ENCODE data around the gene C1QTNF8. TPM values are rescaled to one million over a fixed set of nuclear protein-coding genes. Genes with fewer than 3 reads are reported as not detected.

C1QTNF8 gene
- total RNA-seq, 1 donor from 2014 or later = not detected

GRCh38 chr16:1126044-1126443 lies 30.0 kb upstream of the C1QTNF8 start:
- peaks cover 44% of the 10 kb centered on the region for H3K27me3 ChIP-seq (ENCODE audit: low read depth)
- H3K4me1 ChIP-seq = no peaks in the 10 kb centered on the region
- no peak overlapping the region for H3K27ac ChIP-seq
- H3K4me3 ChIP-seq = no peak overlapping the region
- TF ChIP-seq, protein P1, sequence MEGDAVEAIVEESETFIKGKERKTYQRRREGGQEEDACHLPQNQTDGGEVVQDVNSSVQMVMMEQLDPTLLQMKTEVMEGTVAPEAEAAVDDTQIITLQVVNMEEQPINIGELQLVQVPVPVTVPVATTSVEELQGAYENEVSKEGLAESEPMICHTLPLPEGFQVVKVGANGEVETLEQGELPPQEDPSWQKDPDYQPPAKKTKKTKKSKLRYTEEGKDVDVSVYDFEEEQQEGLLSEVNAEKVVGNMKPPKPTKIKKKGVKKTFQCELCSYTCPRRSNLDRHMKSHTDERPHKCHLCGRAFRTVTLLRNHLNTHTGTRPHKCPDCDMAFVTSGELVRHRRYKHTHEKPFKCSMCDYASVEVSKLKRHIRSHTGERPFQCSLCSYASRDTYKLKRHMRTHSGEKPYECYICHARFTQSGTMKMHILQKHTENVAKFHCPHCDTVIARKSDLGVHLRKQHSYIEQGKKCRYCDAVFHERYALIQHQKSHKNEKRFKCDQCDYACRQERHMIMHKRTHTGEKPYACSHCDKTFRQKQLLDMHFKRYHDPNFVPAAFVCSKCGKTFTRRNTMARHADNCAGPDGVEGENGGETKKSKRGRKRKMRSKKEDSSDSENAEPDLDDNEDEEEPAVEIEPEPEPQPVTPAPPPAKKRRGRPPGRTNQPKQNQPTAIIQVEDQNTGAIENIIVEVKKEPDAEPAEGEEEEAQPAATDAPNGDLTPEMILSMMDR (IDR thresholded peaks at IDR 0.05) = no peak
- H3K36me3 ChIP-seq = no peaks in the 10 kb centered on the region
- no peaks in the 10 kb centered on the region for H3K9me3 ChIP-seq
- intact Hi-C loops (cut with DNase I) = no loop called here
- DNase-seq (no peak), ATAC-seq (no peak)

- intact Hi-C loops (cut with DNase I) = no loop called here
- no peak for DNase-seq
Measured at GRCh38 chr16:1125471-1125870, 29.4 kb upstream of the C1QTNF8 start.

DNA sequence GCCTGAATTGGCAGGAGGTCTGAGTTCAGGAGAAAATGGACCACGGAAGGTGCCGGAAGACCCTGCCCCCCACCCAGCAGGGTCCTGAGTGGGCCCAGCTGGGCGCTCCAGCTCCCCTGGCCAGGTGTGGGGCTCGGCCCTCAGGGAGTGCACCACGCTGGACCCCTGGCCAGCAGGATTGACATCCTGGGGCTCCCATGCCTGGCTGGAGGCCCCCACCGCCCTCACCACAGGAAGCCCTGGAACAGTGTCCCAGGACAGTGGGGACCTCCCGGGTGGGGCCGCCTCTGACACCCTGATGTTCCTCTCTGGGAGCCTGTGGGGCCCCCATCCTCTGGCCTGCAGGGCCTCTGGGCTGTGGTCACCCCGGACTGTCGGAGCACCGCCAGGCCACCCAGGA lies 28.8 kb upstream of the C1QTNF8 start:
- Histone ChIP-seq H3K4me3 (no peak overlapping the region), H3K27ac (no peak overlapping the region), H3K4me1 (no peaks in the 10 kb centered on the region), H3K27me3 (ENCODE audit: low read depth) (peaks cover 52% of the 10 kb centered on the region), H3K36me3 (no peaks in the 10 kb centered on the region), H3K9me3 (no peaks in the 10 kb centered on the region)
- intact Hi-C loops (cut with DNase I) = no loop called here
- TF ChIP-seq, protein P1 (IDR thresholded peaks at IDR 0.05) = no peak
- ATAC-seq (no peak), DNase-seq (no peak)

More at GRCh38 chr16:1125471-1125870, 29.4 kb upstream of the C1QTNF8 start:
- Histone ChIP-seq H3K4me3 (no peak overlapping the region), H3K27me3 (ENCODE audit: low read depth) (peaks cover 48% of the 10 kb centered on the region), H3K9me3 (no peaks in the 10 kb centered on the region), H3K4me1 (no peaks in the 10 kb centered on the region), H3K36me3 (no peaks in the 10 kb centered on the region), H3K27ac (no peak overlapping the region)
- TF ChIP-seq, protein P1 (IDR thresholded peaks at IDR 0.05) = no peak
- no peak for ATAC-seq

DNA sequence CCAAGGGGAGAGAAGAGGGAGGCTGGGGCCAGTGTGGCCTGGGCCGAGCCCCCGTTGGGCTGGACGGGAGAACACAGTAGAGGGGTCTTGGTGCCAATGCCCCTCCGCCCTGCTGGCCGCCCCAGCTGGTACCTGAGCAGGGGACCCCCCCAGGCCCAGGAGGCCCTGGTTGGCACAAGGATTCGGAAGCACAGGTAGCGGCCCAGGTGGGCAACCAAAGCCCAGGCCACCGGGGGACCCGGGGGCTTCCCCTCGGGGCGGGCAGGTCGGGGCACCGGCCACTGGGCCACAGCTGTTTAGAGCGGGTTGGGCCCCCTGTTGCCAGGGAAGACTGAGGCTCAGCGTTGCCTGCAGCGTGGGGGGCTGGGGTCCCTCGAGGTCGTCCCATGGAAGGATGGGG lies 28.2 kb upstream of the C1QTNF8 start:
- Histone ChIP-seq H3K4me1 (no peaks in the 10 kb centered on the region), H3K27ac (no peak overlapping the region), H3K4me3 (no peak overlapping the region), H3K9me3 (no peaks in the 10 kb centered on the region), H3K27me3 (ENCODE audit: low read depth) (peaks cover 52% of the 10 kb centered on the region), H3K36me3 (no peaks in the 10 kb centered on the region)
- intact Hi-C loops (cut with DNase I) = no loop called here
- DNase-seq (no peak), ATAC-seq (no peak)
- TF ChIP-seq, protein P1 (IDR thresholded peaks at IDR 0.05) = no peak

- intact Hi-C loops (cut with DNase I) = no loop called here
- no peaks in the 10 kb centered on the region for H3K9me3 ChIP-seq
- no peak overlapping the region for H3K27ac ChIP-seq
- no peak overlapping the region for H3K4me3 ChIP-seq
- DNase-seq (no peak), ATAC-seq (no peak)
- peaks cover 54% of the 10 kb centered on the region for H3K27me3 ChIP-seq (ENCODE audit: low read depth)
- TF ChIP-seq, protein P1 (IDR thresholded peaks at IDR 0.05) = no peak
- no peaks in the 10 kb centered on the region for H3K4me1 ChIP-seq
- H3K36me3 ChIP-seq = no peaks in the 10 kb centered on the region
Measured at GRCh38 chr16:1123525-1124230, 27.6 kb upstream of the C1QTNF8 start.
